GM18873 (cell line): ENCODE data around the gene ZNF112.

Experiments used
- ATAC-seq: cut with Tn5 transposase; IDR thresholded peaks from one replicate; pipeline ENCODE4 v1.9.1; 2021; ENCODE audit warnings: mild to moderate bottlenecking, moderate library complexity, moderate number of reproducible peaks; ENCODE audit not compliant: unreplicated experiment, low FRiP score

Gene ZNF112

DNA sequence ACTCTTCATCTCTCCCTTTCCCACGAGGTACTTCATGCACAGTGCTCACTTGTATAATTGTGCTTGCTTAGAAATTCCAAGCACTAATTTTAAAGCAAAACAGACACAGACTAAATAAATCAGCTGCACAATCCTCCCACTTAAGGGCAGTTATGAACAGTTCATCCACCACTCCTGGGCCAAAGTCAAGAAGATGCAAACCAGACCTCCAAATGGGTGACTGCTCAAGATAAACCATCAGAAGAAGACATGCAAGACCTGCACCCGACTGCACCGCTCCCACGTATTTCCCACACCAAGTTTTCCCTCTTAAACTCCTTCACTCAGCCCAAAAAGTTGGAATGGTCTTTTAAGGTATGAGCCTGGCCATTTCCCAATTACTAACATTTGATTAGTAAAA, 71.5 kb downstream of the ZNF112 start:
- no peak for ATAC-seq

DNA sequence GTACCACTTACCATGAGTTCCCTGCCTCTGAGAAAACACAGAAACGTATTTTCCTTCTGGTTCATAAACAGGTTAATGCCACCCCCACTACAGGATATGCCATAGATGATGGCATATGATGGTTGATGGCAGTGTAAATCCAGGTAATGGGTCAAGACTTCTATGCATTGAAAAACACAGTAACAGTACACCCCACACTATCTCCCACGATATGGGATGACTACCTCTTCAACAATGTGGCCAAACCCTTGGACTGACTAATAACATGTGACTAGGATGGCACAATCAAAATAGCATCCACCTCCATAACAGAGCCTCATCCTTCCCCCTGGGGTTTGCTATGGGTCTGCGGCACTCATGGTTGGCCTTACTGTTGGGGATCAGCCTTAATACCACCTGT, 73.6 kb downstream of the ZNF112 start:
- no peak for ATAC-seq

DNA sequence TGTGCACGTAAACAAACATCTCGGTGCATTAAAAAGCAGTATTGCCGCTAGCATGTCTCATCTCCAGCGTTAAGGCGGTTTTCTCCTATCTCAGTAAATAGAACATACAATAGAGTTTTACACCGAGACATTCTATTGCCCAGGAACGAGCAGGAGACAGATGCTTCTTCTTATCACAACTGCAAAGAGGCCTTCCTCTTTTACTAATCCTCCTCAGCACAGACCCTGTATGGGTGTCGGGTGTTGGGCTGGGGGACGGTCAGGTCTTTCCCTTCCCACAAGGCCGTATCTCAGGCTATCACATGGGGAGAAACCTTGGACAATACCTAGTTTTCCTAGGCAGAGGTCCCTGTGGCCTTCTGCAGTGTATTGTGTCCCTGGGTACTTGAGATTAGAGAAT, 75.6 kb downstream of the ZNF112 start:
- no peak for ATAC-seq

DNA sequence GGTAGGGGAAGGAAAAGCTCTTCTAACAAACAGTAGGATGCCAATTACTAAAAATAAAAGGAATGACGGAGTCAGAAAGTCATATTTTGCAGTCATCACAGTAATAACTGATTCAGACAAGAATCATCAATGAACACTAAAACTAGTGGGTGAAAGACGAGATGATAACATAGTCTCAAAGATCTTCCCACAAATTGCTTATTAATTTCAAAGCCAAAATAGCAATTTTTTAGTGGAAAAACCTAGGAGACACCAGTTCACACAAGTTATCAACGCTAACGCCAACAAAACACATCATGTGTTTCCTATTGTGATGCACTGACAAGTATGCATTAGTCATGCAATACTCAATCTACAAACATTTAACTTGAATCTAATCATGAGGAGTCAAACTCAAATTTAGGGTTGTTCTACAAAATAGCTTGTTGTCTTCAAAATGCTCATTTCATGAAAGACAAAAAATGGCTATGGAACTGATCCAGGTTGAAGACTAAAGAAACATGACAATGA, 78.2 kb downstream of the ZNF112 start:
- no peak for ATAC-seq

DNA sequence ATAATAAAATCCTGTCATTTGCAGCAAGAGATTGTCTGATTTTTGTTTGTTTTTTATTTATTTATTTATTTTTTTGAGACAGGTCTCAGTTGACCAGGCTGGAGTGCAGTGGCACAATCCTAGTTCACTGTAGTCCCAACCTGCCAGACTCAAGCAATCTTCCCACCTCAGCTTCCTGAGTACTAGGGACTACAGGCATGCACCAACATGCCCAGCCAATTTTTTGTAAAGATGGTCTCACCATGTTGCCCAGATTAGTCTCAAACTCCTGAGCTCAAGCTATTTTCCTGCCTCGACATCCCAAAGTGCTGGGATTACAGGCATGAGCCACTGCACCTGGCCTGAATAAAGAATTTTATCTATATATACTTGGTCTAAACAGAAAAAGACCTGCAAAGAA, 79.1 kb downstream of the ZNF112 start:
- no peak for ATAC-seq
